GM10847 (cell line): ENCODE results near the gene CSRP1.

ENCODE experiments used
- POLR2A ChIP-seq: IDR thresholded peaks from 2 replicates; pipeline ENCODE4 v1.6.1; 2011; ENCODE audit not compliant: insufficient read length; ENCODE audit errors: extremely low read depth

The CSRP1 gene

DNA sequence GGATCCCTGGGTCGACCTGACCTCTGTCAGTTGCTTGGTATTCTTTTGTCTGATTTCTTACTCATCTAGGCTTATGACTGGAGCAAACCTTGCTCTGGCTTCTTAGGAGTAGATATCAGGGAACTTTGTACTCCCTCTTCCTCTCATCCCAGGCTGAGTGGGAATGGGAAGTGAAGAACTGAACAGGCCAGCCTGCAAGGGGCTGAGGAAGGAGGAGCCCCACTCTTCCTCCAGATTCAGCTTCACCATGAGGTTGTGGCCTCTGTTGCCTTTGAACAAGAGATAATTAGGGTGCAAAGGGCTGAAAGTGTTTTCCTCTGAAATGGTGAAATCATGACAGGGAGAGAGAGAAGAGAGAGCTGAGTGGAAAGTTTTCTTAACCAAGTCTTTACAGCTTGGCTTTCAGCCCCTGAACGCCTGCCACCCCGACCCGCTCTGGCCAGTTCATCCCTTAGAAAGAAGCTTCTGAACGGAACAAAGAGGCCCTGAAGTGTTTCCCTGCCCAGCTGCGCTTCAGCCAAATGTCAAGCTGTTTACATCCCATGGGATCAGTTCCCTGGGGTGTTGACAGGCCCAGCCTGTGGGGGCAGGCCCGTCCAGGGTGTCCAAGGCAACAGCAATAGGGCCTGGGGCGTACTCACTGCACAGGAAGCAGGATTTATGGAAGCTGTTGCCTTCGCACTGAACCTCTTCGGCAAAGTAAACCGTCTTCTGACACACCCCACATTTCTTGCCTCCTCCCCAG, 11.2 kb downstream of the CSRP1 start:
- TF ChIP-seq POLR2A, result no peak

DNA sequence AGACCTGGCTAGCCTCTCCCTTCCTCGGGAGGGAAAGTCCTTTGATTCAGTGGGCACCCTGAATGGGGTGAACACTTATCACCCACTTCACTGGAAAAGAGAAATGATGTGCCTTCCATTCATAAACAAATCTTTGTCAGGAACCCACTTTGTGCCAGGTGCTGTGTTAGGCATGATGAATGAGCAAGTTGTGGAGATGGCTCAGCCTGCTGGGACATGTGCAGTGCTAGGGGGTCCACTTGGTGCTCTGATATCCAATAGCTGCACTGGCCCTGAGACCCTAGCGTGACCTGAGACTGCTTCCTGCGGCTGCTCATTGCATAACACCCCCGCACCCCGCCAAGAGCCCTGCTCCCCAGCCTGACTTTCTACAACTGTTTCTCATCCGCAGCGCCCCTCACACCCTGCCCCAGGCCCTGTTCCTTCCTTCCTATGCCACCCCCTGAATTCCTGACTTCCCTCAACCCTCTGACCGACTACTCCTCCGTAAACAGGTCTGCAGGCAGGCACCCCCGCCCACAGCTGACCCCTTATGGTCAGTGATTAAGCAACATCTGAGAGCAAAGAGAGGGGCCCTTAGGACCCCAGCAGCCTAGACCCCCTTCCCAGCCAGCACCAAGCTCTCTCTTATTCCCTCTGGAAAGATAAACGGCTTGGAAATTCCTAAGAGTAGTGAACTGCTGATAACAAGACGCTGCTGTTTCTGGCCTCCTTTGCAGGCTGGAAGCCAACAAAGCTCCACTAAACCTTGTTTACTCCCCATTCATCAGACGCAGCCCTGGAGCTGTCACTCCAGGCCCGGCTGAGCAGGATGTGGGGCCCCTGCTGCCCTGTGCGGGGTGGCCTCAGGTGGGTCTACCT, 12.9 kb downstream of the CSRP1 start:
- TF ChIP-seq POLR2A, result no peak

GRCh38 chr1:201491896-201492511, 14.9 kb downstream of the CSRP1 start:
- TF ChIP-seq POLR2A, result no peak

DNA sequence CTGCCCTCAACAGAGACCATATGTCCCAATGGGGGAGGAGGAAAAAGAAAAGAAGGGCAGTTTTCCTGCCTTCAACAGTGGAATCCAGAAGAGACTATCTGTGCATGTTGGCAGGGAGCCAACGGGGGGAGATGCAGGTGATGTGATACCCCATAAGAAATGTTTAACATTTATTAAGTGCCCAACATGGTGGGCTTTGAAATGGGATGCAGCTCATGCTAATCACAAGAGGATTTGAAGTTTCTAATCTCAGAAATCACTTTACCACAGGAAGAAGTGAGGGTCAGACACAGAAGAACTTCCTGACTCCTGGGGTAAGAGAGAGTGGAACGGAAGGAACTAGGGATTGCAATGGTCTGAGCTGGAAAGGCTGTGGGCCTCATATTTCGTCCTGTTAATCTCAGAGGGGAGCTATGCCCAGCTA, 16.2 kb downstream of the CSRP1 start:
- TF ChIP-seq POLR2A, result no peak

- no peak for TF ChIP-seq POLR2A
Observed at GRCh38 chr1:201489643-201490261, 17.2 kb downstream of the CSRP1 start.

DNA sequence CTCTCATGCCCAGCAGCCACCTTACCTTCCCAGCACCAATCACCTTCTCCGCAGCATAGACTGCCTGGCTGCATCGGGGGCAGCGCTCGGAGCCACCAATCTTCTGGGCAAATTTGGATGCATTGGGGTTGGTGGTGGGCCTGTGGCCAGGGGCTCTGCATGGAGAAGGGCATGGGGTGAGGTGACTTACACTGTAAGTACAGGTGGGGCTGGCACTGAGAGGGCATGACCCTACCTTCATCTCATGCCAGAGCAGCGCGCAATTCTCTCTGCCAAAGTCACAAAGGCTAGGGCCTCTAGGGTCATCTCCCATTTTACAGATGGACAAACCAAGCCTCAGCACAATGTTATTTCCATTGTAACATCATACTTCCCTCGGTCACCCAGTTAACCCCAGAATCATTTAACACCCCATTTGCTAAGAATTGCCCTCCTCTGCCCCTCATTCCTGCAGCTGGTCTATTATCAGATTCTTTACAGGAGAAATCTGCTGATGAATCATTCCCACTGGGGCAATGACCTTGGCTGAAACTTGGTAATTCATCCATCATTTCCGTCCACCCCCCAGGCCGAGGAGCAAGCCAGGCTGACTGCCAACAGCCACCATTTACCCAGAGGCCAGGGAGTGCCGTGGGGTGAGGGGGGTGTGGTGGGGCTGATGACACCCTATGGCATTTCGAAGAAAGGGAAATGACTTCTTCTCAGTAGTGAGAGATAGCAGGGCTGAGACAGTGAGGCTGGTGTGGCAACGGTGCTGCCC, 17.9 kb downstream of the CSRP1 start:
- no peak for TF ChIP-seq POLR2A

GRCh38 chr1:201487742-201488141, 19.2 kb downstream of the CSRP1 start:
- TF ChIP-seq POLR2A, result no peak

DNA sequence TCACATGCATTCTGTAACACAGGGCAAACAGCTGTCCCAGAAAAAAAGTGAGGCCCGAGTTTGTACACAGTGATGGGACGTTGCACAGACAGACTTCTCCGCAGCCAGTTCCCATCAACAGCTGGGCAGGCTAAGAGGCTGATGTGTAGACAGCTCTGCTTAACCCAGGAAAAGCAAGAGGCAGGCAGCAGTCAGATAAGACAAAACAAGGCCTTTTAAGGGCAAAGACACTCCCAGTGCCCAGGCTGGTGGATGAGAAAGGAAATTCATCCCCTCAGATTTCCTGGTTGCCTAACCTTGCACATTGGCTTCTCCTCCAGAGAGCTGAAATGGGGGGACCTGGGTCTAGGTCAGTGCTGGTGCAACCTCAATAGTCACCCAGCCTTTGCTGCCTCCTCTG, 20.7 kb downstream of the CSRP1 start:
- no peak for TF ChIP-seq POLR2A

GRCh38 chr1:201485184-201485774, 21.6 kb downstream of the CSRP1 start:
- TF ChIP-seq POLR2A, result no peak

- TF ChIP-seq POLR2A, result no peak
Observed at GRCh38 chr1:201483373-201483949, 23.5 kb downstream of the CSRP1 start.

GRCh38 chr1:201482755-201483154, 24.2 kb downstream of the CSRP1 start:
- no peak for TF ChIP-seq POLR2A

DNA sequence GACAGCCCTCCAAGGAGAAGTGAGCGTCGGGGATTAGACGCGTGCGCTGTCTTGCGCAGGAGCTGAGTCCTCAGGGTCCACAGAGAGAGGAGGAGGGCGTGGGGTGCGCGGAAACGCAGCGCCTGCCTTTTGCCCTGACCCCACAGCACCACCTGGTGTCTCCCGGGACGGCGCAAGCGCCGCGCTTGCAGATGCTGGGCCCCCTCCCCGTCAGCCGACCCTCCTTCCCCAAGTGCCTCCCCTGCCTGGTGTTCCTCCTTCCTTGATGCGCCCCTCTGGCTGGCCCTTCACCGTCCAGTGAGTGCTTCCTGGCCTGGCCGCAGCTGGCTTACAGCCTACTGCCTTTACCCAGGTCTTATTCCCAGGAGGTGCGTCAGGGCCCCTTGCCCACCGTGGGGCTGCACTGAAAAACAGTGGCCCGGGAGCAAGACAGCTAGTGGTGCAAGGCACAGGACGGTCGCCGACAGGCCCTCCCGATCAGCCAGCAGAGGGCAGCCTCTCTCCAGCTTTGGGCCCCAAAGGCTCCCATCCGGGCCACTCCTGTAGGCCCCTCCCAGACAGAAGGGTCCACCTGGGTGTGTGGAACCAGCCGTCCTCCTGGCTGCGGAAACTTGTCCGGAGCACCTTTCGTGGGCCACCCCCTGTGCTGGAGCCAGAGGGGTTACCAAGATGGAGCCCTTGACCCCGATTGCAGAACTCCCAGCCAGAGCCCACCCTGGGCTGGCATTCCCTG, 25.0 kb downstream of the CSRP1 start:
- TF ChIP-seq POLR2A, result no peak

GRCh38 chr1:201481004-201481380, 25.9 kb downstream of the CSRP1 start:
- no peak for TF ChIP-seq POLR2A
